ENCODE measurements around the gene SATB2.

GRCh38 chr2:199455210-199455544, 2.6 kb downstream of the SATB2 start:
- TF ChIP-seq, protein P1, sequence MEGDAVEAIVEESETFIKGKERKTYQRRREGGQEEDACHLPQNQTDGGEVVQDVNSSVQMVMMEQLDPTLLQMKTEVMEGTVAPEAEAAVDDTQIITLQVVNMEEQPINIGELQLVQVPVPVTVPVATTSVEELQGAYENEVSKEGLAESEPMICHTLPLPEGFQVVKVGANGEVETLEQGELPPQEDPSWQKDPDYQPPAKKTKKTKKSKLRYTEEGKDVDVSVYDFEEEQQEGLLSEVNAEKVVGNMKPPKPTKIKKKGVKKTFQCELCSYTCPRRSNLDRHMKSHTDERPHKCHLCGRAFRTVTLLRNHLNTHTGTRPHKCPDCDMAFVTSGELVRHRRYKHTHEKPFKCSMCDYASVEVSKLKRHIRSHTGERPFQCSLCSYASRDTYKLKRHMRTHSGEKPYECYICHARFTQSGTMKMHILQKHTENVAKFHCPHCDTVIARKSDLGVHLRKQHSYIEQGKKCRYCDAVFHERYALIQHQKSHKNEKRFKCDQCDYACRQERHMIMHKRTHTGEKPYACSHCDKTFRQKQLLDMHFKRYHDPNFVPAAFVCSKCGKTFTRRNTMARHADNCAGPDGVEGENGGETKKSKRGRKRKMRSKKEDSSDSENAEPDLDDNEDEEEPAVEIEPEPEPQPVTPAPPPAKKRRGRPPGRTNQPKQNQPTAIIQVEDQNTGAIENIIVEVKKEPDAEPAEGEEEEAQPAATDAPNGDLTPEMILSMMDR (conservative IDR thresholded peaks at IDR 0.05 in 1 of 2, IDR thresholded peaks at IDR 0.05 in 1 of 2; ENCODE audit: extremely low read depth in 1 of 2, insufficient read depth in 1 of 2, low read depth in 1 of 2, low read length in 2 of 2): no peak
- no peak for TF ChIP-seq EZH2 (IDR thresholded peaks at IDR 0.05; ENCODE audit: borderline replicate concordance, low read length)
